SJSA1 (cell line): Measurements from ENCODE around the gene SHB. TPM values are rescaled to one million over a fixed set of nuclear protein-coding genes. Genes with fewer than 3 reads are reported as not detected.
"Not testable (repeated sequence)": the region's sequence is repeated elsewhere in the genome, so short reads cannot be mapped to it uniquely, and the experiment has no call there.

ENCODE experiments used
- DNase-seq, 2 experiments: peaks; one replicate each; pipeline ENCODE4 v3.0.0-alpha.2; 2015 to 2020; ENCODE audit warnings: low spot score in 2 of 2, low read depth in 1 of 2
- H3K27ac ChIP-seq: fragments of 250-450 bp; sonication (Bioruptor Pico); 2 replicates; pipeline ENCODE4 v1.5.1; 2020; ENCODE audit warnings: mild to moderate bottlenecking, moderate library complexity
- H3K27me3 ChIP-seq: fragments of 250-450 bp; sonication (Bioruptor Pico); replicated peaks from 2 replicates; pipeline ENCODE4 v1.5.1; 2020; ENCODE audit warnings: mild to moderate bottlenecking, moderate library complexity
- H3K36me3 ChIP-seq: fragments of 250-450 bp; sonication (Bioruptor Pico); 2 replicates; pipeline ENCODE4 v1.5.1; 2020; ENCODE audit warnings: mild to moderate bottlenecking
- H3K4me1 ChIP-seq: fragments of 250-450 bp; sonication (Bioruptor Pico); replicated peaks from 2 replicates; pipeline ENCODE4 v1.6.1; 2021; ENCODE audit warnings: mild to moderate bottlenecking
- H3K4me3 ChIP-seq: fragments of 250-450 bp; sonication (Bioruptor Pico); 2 replicates; pipeline ENCODE4 v1.5.1; 2020; ENCODE audit warnings: mild to moderate bottlenecking
- H3K9me3 ChIP-seq: fragments of 250-450 bp; sonication (Bioruptor Pico); replicated peaks from 2 replicates; pipeline ENCODE4 v1.5.1; 2020; ENCODE audit warnings: mild to moderate bottlenecking
- total RNA-seq: library from RNA; depleted of rRNA; stranded (reverse); fragments of >200 nt; shearing (Covaris generic); gene quantifications from 2 replicates; pipeline ENCODE4 v1.2.3, GENCODE V29; 2014

SHB gene
- total RNA-seq, 1 experiment from 2014 or later = 19.3 TPM

DNA sequence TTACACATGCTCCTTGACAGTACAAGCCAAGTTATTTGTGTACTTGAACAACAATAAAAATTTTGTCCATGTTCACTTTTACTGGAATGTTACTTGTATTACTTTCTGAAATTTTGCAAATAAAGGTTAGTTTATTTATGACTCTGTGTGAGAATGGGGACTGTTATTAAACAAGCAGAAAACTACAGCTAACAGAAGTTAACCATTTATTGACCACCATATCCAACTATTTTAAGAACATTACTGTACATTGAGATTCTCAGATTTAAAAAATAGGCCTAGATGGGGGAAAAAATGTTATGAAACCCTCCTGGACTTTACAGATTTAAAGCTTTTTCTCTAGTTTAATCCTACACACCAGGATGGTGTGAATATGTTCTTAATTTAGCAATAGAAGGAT is 166.9 kb downstream of the SHB start:
- Histone ChIP-seq H3K4me1 (peaks cover 12% of the 10 kb centered on the region), H3K4me3 (no peak overlapping the region), H3K9me3 (no peaks in the 10 kb centered on the region), H3K36me3 (peaks cover 6% of the 10 kb centered on the region), H3K27ac (no peak overlapping the region), H3K27me3 (no peaks in the 10 kb centered on the region)
- DNase-seq = no peak

DNA sequence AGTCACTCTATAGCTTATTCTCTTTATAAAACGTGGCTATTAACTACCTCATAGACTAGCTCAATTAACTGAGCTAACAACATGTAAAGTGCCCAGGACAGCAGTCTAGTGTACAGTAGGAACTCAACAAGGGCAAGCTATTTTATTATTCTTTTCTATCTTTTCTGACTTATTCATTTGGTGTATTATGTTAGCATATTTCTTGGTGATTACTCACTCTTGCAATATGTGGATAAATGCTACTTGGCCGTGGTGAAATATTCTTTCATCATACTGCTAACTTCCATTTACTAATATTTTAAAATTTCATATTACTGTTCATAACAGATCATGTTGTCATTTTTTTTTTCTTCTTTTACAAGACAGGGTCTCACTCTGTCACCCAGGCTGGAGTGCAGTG is 170.0 kb downstream of the SHB start:
- H3K9me3 ChIP-seq = no peaks in the 10 kb centered on the region
- no peaks in the 10 kb centered on the region for H3K27me3 ChIP-seq
- H3K4me3 ChIP-seq = no peak overlapping the region
- peaks cover 11% of the 10 kb centered on the region for H3K36me3 ChIP-seq
- H3K4me1 ChIP-seq = peaks cover 7% of the 10 kb centered on the region; the same call in 1 of the 2 replicates
- no peak for DNase-seq
- H3K27ac ChIP-seq = no peak overlapping the region

DNA sequence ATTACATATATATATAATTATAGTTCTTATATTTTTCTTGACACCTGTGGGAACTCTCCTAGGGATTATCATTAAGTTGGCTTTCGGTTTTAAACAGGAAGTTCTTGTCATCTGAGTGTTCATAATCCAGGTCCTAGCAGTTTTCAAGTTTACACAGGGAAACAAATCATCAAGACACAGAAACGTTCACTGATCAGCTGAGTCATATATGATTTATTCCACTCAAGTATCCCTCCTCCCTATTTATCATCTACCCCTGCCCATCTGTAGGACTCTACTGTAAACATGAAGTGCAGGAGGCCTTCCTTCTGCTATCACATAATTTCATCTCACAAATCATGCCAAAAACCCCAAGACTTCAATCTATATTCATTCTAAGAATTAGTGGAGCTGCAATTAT is 171.4 kb downstream of the SHB start:
- Histone ChIP-seq H3K27ac (no peak overlapping the region), H3K4me3 (no peak overlapping the region), H3K4me1 (peaks cover 2% of the 10 kb centered on the region; the same call in 1 of the 2 replicates), H3K36me3 (peaks cover 9% of the 10 kb centered on the region), H3K27me3 (no peaks in the 10 kb centered on the region), H3K9me3 (no peaks in the 10 kb centered on the region)
- DNase-seq = no peak

DNA sequence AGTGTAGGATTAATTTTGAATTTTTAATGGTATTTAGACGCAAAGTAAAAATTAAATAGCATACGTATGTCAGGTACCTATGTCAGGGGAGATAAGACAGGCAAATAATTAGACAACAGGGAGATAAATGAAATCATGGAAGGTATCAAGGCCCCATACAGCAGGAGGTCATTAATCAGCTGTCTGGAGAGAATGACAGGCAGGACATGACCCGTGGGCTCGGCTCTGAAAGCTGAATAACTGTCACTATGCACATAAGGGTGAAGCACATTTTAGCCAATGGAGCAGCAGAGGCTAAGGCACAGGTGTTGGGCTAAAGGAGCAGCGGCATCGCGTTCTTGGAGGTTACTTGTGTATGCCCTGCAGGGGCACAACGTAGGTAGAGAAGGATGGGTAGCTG is 177.0 kb downstream of the SHB start:
- Histone ChIP-seq H3K4me3 (no peak overlapping the region), H3K36me3 (peaks cover 6% of the 10 kb centered on the region; the same call in 1 of the 2 replicates), H3K4me1 (no peaks in the 10 kb centered on the region), H3K27me3 (no peaks in the 10 kb centered on the region), H3K27ac (no peak overlapping the region), H3K9me3 (no peaks in the 10 kb centered on the region)
- no peak for DNase-seq

DNA sequence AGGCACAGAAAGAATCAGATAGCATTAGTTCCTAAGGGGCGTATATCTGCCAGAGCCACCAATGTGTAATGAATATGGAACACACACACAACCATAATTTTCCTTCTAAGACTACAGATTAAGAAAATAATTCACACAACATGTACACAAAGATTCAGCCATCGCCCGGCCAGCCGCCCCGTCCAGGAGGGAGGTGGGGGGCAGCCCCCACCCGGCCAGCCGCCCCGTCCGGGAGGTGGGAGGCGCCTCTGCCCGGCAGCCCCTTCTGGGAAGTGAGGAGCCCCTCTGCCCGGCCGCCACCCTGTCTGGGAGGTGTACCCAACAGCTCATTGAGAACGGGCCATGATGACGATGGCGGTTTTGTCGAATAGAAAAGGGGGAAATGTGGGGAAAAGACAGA is 178.0 kb downstream of the SHB start:
- H3K27me3 ChIP-seq, H3K4me1 ChIP-seq, H3K4me3 ChIP-seq, H3K9me3 ChIP-seq, H3K27ac ChIP-seq, DNase-seq, H3K36me3 ChIP-seq: not testable (repeated sequence)

DNA sequence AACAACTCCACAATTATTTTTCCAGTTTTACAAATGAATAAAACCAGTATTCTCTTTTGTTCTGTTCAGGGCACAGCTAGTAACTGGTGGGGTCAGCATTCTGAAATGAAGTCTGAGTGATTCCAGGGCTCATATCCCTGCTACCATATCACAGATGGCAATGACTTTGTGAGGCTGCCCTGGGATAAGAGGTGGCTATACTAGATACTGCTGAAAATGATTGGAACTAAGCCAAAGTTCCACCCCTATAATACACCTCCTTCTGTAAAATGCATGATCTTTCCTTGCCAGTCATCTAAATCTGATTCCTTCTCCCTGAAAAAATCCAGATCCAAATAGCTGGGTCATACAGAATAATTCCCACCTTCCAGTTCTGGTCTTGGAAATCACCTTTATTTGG is 179.5 kb downstream of the SHB start:
- H3K9me3 ChIP-seq = no peaks in the 10 kb centered on the region
- no peaks in the 10 kb centered on the region for H3K27me3 ChIP-seq
- H3K36me3 ChIP-seq = no peaks in the 10 kb centered on the region
- H3K27ac ChIP-seq = no peak overlapping the region
- H3K4me1 ChIP-seq = no peaks in the 10 kb centered on the region
- H3K4me3 ChIP-seq = no peak overlapping the region
- DNase-seq = no peak

DNA sequence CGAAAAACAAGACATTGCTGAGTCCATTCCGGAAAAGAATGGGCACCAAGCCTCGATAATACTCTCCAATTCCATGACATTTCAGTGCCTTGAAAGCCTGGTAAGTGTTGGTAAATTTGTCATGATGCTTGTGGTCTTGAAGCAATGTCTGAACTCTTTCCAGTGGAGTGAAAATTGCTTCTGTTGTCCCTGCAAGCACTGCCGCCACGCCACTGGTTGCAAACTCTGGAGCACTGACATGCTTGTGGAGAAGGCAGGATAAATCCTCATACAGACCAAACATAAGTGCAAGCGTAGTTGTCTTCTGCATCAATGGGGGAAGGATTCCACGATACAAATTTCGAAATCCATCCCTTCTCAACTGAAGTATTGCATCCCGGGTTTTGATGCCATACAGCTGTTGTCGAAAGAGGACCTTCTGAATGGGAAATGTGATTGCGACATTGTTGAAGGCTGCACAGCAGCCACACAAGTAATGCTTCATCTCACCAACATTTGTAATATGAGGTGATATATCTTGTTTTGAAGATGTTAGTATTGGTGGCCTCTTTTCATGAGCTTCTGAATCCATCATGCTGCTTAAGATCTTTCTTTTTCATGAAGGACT is 180.9 kb downstream of the SHB start:
- H3K27me3 ChIP-seq, H3K9me3 ChIP-seq, DNase-seq, H3K36me3 ChIP-seq, H3K4me3 ChIP-seq, H3K27ac ChIP-seq, H3K4me1 ChIP-seq: not testable (repeated sequence)

DNA sequence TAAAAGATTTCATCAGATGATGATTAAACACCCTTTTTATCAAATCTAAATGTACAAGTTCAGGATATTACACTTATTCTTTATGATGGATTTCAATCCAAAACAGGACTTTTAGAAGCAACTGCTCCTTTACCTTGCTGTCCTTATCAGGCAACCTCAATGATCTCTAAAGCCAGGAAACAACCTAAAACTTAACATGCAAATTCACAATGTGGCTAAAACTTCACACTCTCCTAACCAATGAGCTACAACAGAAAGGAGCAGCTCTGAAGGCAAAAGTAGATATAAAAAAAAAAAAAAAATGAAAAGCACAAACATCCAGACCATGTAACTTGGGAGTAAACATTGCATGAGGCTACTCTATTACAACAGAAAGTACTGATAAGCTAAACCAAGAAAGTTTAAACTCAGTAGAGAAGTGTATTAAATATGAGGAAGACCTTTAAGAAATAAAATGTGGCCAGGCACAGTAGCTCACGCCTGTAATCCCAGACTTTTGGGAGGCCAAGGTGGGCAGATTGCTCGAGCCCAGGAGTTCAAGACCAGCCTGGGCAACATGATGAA is 188.0 kb downstream of the SHB start:
- DNase-seq = no peak
- H3K27me3 ChIP-seq = no peaks in the 10 kb centered on the region
- no peaks in the 10 kb centered on the region for H3K36me3 ChIP-seq
- no peak overlapping the region for H3K4me3 ChIP-seq
- H3K27ac ChIP-seq = no peak overlapping the region
- no peaks in the 10 kb centered on the region for H3K4me1 ChIP-seq
- H3K9me3 ChIP-seq = no peaks in the 10 kb centered on the region

DNA sequence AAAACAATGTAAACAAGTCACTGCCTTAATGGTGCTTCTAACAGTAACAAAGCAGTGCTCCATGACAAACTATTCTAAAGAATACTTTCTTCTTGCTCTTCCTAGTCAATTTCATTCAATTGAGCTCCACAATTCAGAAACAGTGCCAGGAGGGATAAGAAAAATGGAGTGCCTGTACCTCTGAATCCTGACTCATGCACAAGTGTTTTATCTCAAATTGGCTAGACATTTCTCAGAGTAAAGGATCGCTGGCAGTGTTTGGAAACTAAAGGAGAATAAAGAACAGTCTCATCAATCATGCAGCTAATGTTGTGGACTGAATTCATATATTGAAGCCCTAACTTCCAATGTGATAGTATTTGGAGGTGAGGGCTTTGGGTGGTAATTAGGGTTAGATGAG is 192.7 kb downstream of the SHB start:
- Histone ChIP-seq H3K9me3 (no peaks in the 10 kb centered on the region), H3K27ac (no peak overlapping the region), H3K36me3 (no peaks in the 10 kb centered on the region), H3K4me1 (no peaks in the 10 kb centered on the region), H3K4me3 (no peak overlapping the region), H3K27me3 (no peaks in the 10 kb centered on the region)
- no peak for DNase-seq

DNA sequence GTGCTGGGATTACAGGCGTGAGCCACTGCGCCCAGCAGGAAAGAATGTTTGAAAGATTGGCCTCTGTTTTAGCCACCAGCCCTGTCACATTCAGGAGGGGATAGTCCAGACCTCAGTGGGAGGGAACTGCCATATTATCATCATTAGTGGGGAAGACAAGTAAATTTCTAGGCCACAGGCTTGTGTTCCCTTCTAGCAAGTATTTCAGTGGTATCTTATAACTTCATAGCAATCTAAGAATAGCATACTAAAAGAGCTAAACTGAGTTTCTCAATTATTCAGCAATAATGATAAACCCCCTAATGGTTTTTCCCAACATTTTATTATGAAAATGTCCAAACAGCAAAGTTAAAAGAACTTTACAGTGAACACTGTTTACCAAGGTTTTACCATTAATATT is 195.1 kb downstream of the SHB start:
- Histone ChIP-seq H3K4me1 (no peaks in the 10 kb centered on the region), H3K27me3 (no peaks in the 10 kb centered on the region), H3K4me3 (no peak overlapping the region), H3K27ac (no peak overlapping the region), H3K36me3 (no peaks in the 10 kb centered on the region), H3K9me3 (no peaks in the 10 kb centered on the region)
- no peak for DNase-seq

DNA sequence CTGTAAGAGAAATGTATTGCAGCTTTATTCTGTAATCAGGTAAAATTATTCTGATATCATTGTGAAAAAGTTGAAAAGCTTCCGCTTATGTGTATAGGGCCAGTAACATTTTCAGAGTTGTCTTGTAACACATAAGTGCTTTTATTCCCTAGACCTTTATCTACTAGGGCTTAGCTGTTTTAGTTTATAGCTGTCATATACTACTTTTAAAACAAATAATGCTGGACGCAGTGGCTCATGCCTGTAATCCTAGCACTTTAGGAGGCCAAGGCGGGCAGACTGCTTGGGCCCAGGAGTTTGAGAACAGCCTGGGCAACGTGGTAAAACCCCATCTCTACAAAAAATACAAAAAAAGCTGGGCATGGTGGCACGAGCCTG is 198.2 kb downstream of the SHB start:
- no peaks in the 10 kb centered on the region for H3K4me1 ChIP-seq
- no peaks in the 10 kb centered on the region for H3K9me3 ChIP-seq
- no peak overlapping the region for H3K27ac ChIP-seq
- H3K4me3 ChIP-seq = no peak overlapping the region
- no peaks in the 10 kb centered on the region for H3K27me3 ChIP-seq
- no peak for DNase-seq
- H3K36me3 ChIP-seq = no peaks in the 10 kb centered on the region

DNA sequence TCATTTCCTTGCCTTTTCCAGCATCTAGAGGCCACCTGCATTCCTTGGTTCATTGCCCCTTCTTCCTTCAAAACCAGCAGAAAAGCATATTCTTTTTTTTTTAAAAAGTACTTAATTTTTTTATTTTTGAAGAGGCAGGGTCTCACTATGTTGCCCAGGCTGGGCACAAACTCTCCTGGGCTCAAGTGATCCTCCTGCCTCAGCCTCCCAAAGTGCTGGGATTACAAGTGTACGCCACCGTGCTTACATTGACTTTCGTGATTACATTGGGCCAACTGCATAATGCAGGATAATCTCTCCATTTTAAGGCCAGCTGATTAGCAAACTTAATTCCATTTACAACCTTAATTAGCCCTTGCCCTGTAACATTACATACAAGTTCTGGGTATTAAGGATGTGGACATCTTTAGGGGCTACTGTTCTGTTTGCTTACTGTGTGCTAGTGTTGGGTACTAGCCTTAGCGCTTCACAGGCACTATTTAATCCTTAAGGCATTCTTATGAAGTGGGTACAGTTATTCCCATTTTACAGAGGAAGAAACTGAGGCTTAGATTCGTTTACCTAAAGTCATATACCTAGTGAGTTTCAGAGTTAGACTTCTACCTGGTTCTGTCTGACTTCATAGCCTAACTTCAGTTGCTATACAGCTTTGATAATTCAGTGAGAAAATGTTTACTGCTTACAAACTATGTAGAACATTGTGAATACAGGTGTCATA is 198.8 kb downstream of the SHB start:
- H3K4me1 ChIP-seq = no peaks in the 10 kb centered on the region
- no peaks in the 10 kb centered on the region for H3K9me3 ChIP-seq
- no peaks in the 10 kb centered on the region for H3K36me3 ChIP-seq
- H3K4me3 ChIP-seq = no peak overlapping the region
- H3K27me3 ChIP-seq = no peaks in the 10 kb centered on the region
- DNase-seq = no peak
- no peak overlapping the region for H3K27ac ChIP-seq
